ENCODE results near the gene ANGEL1. TPM values are rescaled to one million over a fixed set of nuclear protein-coding genes. Genes with fewer than 3 reads are reported as not detected.

The ANGEL1 gene
- total RNA-seq, 3 donors from 2014 or later = 12.5 to 17.3 (median 14.4) TPM

DNA sequence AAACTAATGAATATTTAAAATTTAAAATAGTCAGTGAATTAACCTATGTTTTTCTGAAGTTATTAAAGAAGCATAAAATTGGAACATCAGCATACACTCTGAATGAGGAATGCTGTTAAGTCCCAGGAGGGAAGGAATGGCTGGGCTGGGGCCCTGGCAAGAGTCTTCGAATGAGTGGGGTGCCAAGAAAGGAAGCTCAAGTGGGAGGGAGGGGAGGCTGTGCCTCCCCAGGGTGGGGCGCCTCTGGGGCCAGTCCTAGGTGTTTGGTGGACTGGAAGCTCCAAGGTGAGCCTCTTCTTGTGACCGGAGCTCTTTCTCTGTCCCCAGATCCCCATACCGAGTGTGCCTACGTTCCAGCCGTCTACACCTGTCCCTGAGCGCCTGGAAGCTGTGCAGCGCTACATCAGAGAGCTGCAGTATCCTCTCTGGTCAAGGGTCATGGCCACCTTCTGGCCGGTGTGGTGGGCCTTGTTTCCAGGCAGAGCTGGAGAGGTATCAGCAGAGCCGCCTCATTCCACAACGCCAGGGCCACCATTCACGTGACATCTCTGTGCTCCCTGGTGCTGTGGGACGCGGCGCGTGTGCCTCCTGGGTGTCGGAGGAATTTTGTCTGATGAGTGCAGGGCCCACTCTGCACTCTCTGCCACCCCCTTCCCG, 42.9 kb downstream of the ANGEL1 start:
- no peak overlapping the region for H3K4me3 Mint-ChIP-seq
- no peak for DNase-seq

GRCh38 chr14:76768671-76769500, 43.8 kb downstream of the ANGEL1 start:
- Mint-ChIP-seq H3K4me3 (no peak overlapping the region), H3K36me3 (ENCODE audit: insufficient read depth) (no peaks in the 10 kb centered on the region), H3K4me1 (ENCODE audit: low read depth) (peaks cover 18% of the 10 kb centered on the region), H3K27me3 (ENCODE audit: low read depth) (no peaks in the 10 kb centered on the region), H3K9me3 (no peaks in the 10 kb centered on the region)
- no peak for DNase-seq
- peak in 1 of 2 donors; percentile 23 for ATAC-seq

More for the DNA sequence above, 42.9 kb downstream of the ANGEL1 start:
- peaks cover 18% of the 10 kb centered on the region for H3K4me1 Mint-ChIP-seq (ENCODE audit: low read depth)
- no peaks in the 10 kb centered on the region for H3K27me3 Mint-ChIP-seq (ENCODE audit: low read depth)
- no peak for ATAC-seq
- H3K36me3 Mint-ChIP-seq (ENCODE audit: insufficient read depth) = no peaks in the 10 kb centered on the region
- H3K9me3 Mint-ChIP-seq = no peaks in the 10 kb centered on the region

DNA sequence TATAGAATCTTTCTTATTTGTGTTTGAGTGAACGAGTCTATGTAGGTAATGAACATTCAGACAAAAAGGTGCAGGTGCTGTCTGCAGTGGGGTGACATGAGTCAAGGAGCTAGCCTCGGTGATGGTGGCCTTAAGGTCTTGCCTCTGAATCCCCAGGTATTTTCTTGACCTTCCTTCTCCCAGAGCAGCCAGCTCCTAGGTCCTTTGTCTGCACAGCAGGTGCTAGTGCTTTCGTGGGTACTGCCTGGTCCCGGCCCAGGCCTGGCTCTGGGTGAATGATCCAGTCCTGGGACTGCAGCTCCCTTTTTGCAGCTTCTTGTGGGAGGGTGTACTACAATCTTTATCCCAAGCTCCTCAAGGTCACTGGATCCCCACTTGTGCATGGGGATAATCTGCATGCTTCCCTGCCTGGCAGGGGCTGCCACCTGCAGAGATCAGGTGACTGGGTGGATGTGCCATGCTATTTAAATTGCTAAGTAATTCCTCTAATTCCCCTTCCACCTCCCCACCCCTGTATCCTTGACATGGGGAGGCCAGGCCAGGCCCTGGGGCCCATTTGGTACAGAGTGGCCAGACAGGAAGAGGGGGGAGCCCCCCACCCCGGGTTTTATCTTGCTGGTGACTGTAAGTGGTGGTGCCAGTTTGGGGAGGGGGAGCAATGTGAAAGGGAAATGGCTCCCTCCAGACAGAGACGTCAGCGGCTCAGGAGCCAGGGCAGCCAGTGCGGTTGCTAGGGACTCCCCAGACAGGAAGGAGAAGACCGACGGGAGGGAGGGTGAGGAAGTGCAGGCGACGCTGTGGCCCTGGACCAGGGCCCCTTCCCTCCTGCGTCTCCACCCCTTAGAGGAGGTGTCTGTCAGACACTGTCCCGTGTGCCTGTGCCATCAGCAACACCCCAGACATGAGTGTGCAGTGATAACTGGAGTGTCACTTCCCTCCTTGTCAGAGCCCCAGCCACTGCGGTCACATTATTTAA, 44.7 kb downstream of the ANGEL1 start:
- ATAC-seq (peak; percentile 96 to 97), DNase-seq (peak; percentile 60)
- Mint-ChIP-seq H3K9me3 (no peaks in the 10 kb centered on the region), H3K36me3 (ENCODE audit: insufficient read depth) (no peaks in the 10 kb centered on the region), H3K4me3 (peak overlapping the region; percentile 38), H3K27me3 (ENCODE audit: low read depth) (peaks cover 2% of the 10 kb centered on the region), H3K4me1 (ENCODE audit: low read depth) (peaks cover 22% of the 10 kb centered on the region)

DNA sequence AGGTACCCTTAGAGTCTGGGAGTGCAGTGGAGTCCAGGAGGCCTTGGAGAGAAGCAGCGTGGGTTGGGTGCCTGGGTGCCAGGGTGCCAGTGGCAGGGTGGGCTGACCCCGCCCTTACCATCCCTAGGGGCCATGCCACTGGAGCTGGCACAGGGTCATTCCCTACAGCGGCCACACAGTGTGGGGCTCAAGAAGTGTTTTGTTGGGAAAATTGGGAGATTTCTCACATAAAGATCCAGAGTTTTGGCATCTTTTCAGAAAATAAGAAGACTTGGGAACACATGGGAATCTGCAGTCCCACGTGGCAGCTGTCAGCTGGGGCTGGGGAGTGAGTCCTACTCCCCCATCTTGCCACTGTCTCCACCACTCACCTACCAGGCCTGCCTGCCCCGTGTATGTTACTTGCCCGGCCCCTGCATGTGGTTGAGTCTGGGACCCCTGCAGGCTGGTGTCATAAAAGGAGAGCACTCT, 47.2 kb downstream of the ANGEL1 start:
- peaks cover 14% of the 10 kb centered on the region for H3K27me3 Mint-ChIP-seq (ENCODE audit: low read depth)
- H3K9me3 Mint-ChIP-seq = no peaks in the 10 kb centered on the region
- no peak for DNase-seq

GRCh38 chr14:76763096-76764041, 49.3 kb downstream of the ANGEL1 start:
- Mint-ChIP-seq H3K27me3 (ENCODE audit: low read depth) (peaks cover 17% of the 10 kb centered on the region), H3K4me1 (ENCODE audit: low read depth) (peaks cover 24% of the 10 kb centered on the region), H3K36me3 (ENCODE audit: insufficient read depth) (no peaks in the 10 kb centered on the region), H3K4me3 (peak overlapping the region; percentile 82), H3K9me3 (no peaks in the 10 kb centered on the region)
- DNase-seq (no peak), ATAC-seq (no peak)

More for the DNA sequence above, 47.2 kb downstream of the ANGEL1 start:
- Mint-ChIP-seq H3K4me1 (ENCODE audit: low read depth) (peaks cover 34% of the 10 kb centered on the region), H3K36me3 (ENCODE audit: insufficient read depth) (no peaks in the 10 kb centered on the region), H3K4me3 (no peak overlapping the region)
- ATAC-seq = no peak

- Mint-ChIP-seq H3K27me3 (ENCODE audit: low read depth) (peaks cover 21% of the 10 kb centered on the region), H3K4me3 (peak overlapping the region; percentile 82), H3K9me3 (no peaks in the 10 kb centered on the region), H3K36me3 (ENCODE audit: insufficient read depth) (no peaks in the 10 kb centered on the region), H3K4me1 (ENCODE audit: low read depth) (peaks cover 16% of the 10 kb centered on the region)
- ATAC-seq (no peak), DNase-seq (no peak)
Measured at GRCh38 chr14:76762411-76763095, 50.1 kb downstream of the ANGEL1 start.

- no peak for DNase-seq
- H3K36me3 Mint-ChIP-seq (ENCODE audit: insufficient read depth) = no peaks in the 10 kb centered on the region
- ATAC-seq = peak; percentile 7 to 13
- H3K27me3 Mint-ChIP-seq (ENCODE audit: low read depth) = peaks cover 21% of the 10 kb centered on the region
- H3K9me3 Mint-ChIP-seq = no peaks in the 10 kb centered on the region
- H3K4me3 Mint-ChIP-seq = peak overlapping the region; percentile 82
- H3K4me1 Mint-ChIP-seq (ENCODE audit: low read depth) = peaks cover 16% of the 10 kb centered on the region
Measured at GRCh38 chr14:76761960-76762410, 50.7 kb downstream of the ANGEL1 start.

DNA sequence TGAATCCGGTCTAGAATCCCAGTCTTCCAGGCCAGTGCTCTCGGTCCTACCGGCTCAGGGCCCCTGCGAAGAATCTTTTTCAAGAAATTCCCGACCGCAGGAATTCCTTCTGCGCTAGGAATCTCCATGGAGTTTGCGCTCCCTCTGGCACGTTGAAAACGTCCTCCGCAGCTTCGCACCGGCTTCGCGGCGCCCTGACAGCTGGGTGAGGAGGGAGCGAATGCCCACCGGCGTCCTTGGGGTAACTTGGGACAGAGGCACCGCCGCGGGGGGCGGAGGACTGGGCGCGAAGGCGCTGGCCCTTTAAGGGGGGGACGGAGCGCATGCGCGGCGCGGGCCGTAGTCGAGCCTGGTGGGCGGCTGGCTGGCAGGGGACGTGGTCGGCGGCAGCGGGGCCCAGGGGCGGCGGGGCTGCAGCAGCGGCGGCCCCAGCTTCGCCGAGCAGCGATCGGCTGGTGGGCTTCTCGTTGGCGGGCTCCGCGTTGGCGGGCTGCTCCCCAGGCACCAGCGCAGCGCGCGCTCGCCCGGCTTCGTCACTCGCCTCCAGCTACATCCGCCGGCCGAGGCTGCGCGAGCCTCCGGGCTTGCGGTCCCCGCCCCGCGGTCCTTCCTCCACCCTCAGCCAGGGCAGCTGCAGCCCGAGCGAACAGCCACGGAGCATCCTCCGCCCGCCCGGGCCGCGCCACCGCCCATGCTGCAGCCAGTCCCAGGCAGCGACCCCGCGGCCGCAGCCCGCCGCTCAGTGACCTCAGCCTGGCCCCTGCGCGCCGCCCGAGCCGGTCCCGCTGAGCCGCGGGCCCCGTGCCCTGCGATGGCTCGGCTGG, 51.3 kb downstream of the ANGEL1 start, which contains the start of gene VASH1:
VASH1 (plus strand) TSS at position 333 of the 824 bp plus-strand sequence. CDS start 1,354 bp downstream, outside the sequence.
- Mint-ChIP-seq H3K4me3 (peak within 1 kb of the TSS; percentile 82), H3K36me3 (ENCODE audit: insufficient read depth) (no peaks in the 10 kb centered on the region), H3K9me3 (no peaks in the 10 kb centered on the region), H3K4me1 (ENCODE audit: low read depth) (peaks cover 16% of the 10 kb centered on the region), H3K27me3 (ENCODE audit: low read depth) (peaks cover 21% of the 10 kb centered on the region)
- ATAC-seq (peak; percentile 85 to 86), DNase-seq (peak; percentile 38)

GRCh38 chr14:76760331-76761135, 52.1 kb downstream of the ANGEL1 start:
- peak overlapping the region; percentile 69 for H3K4me3 Mint-ChIP-seq
- H3K36me3 Mint-ChIP-seq (ENCODE audit: insufficient read depth) = no peaks in the 10 kb centered on the region
- ATAC-seq (no peak), DNase-seq (no peak)
- H3K27me3 Mint-ChIP-seq (ENCODE audit: low read depth) = peaks cover 24% of the 10 kb centered on the region
- H3K4me1 Mint-ChIP-seq (ENCODE audit: low read depth) = peaks cover 16% of the 10 kb centered on the region
- H3K9me3 Mint-ChIP-seq = no peaks in the 10 kb centered on the region

GRCh38 chr14:76759589-76759988, 53.1 kb downstream of the ANGEL1 start:
- H3K36me3 Mint-ChIP-seq (ENCODE audit: insufficient read depth) = no peaks in the 10 kb centered on the region
- no peak for ATAC-seq
- H3K4me1 Mint-ChIP-seq (ENCODE audit: low read depth) = peaks cover 16% of the 10 kb centered on the region
- no peak for DNase-seq
- peaks cover 24% of the 10 kb centered on the region for H3K27me3 Mint-ChIP-seq (ENCODE audit: low read depth)
- H3K4me3 Mint-ChIP-seq = no peak overlapping the region
- no peaks in the 10 kb centered on the region for H3K9me3 Mint-ChIP-seq

DNA sequence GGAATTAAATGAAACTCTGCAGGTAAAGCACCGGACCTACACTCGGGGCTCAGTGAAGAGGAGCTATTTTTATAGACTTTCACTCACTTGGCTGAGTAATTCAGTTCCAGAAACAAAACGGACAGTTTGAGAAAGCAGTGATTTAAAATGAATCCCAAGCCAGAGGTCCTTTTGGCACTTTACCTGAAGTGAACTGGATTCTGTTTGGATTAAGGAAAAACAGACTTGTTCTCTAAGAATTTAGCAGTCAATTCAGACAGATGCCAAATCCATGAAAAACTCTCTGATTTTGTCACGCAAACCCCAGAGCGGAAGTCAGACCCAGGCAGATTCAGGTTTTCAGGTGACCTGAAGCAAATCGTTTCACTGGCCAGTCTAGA, 56.3 kb downstream of the ANGEL1 start:
- peaks cover 14% of the 10 kb centered on the region for H3K27me3 Mint-ChIP-seq (ENCODE audit: low read depth)
- peaks cover 4% of the 10 kb centered on the region for H3K4me1 Mint-ChIP-seq (ENCODE audit: low read depth)
- no peak for ATAC-seq
- H3K36me3 Mint-ChIP-seq (ENCODE audit: insufficient read depth) = no peaks in the 10 kb centered on the region
- no peaks in the 10 kb centered on the region for H3K9me3 Mint-ChIP-seq
- DNase-seq = no peak
- no peak overlapping the region for H3K4me3 Mint-ChIP-seq
